AG04449 (cell line): ENCODE results near the gene PRDM16.

Experiments used
- CTCF ChIA-PET: fragments of 350-600 bp; formaldehyde crosslinking; extraction: SDS; loops from one replicate; lab custom pipeline; 2021; ENCODE audit warnings: antibody characterized with exemption; lab: Yijun Ruan, JAX
- POLR2A ChIA-PET: fragments of 400-600, 350-600 bp; formaldehyde crosslinking; extraction: SDS; loops from one replicate; lab custom pipeline; 2020; ENCODE audit warnings: antibody characterized with exemption, inconsistent platforms; lab: Yijun Ruan, JAX
- DNase-seq: peaks from one replicate; pipeline ENCODE4 v3.0.0-alpha.2; 2010; ENCODE audit warnings: low read depth, low spot score
- H3K4me3 ChIP-seq: 2 replicates; pipeline ENCODE4 v1.5.1; 2011; ENCODE audit warnings: low read depth, mild to moderate bottlenecking, control low read depth, low read length
- CTCF ChIP-seq: IDR thresholded peaks from one replicate; pipeline ENCODE4 v1.5.1; 2011; ENCODE audit warnings: mild to moderate bottlenecking, moderate library complexity, low read length, control low read depth, inconsistent platforms; ENCODE audit not compliant: insufficient read depth; ENCODE audit errors: missing control alignments

Gene PRDM16

GRCh38 chr1:3383679-3384078 lies 314.7 kb downstream of the PRDM16 start:
- POLR2A ChIA-PET, result no interaction called here
- CTCF ChIA-PET, result interaction anchor here (1.2 kb wide), 1 partner anchor 9 kb away, joined by 3 read pairs; no protein-coding TSS in a partner anchor
- H3K4me3 ChIP-seq, result no peak overlapping the region
- no peak for TF ChIP-seq CTCF
- DNase-seq, result no peak

DNA sequence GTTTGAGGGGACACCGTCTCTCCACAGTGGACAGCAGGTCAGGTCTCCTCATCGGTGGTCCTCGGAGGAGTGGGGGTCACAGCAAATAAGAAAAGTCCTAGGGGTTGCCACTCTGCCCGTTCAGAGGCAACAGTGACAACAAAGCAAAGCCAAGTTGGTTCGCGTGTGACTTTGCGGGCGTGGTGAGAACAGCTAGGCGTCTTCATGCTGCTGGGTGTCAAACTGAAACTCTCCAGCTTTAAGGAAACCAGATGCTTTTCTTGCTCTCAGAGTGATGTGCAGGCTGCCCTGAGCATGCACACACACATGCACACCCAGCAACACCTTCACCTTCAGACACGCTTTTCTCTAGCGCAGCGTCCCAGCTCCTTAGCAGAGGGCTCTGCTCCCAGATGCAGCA lies 315.4 kb downstream of the PRDM16 start:
- no peak for TF ChIP-seq CTCF
- POLR2A ChIA-PET, result no interaction called here
- CTCF ChIA-PET, result interaction anchor here (1.2 kb wide), 1 partner anchor 9 kb away, joined by 3 read pairs; no protein-coding TSS in a partner anchor
- H3K4me3 ChIP-seq, result no peak overlapping the region
- DNase-seq, result no peak

DNA sequence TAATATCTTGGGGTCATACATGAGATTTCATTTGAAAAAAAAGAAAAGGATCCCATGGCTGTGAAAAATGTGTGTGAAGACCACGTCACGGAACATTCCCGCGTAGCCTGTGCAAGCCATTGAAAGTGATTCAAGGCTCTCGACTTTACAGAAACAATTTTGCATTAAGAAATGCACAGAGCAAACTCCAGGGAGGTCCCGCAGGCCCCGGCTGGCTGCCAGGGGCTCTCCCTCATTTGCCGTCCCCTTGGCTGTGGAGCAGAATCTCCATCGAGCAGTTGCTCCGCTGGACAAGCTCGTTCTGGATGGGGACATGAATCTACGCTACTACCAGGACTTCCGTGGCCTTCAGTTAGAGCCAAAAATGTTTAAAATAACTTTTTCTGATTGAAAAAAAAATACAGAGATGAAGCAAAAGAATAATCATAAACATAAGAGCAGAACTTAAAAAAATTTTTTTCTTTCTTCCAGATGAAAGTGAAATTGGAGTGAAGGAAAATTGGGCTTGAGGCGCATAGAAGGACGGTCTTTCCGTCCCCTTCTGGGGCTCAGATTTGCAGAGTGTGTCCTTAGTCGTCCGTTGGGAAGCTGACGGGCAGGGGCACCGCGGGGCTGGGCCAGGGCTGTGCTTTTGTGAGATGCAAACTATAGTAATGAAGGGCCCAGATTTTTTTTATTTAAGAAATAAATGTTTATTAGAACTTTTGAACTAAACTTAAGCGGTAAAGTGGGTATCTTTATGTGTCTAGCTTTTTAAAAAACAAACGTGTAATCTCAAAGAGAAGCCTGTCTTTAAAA lies 317.4 kb downstream of the PRDM16 start:
- no peak for TF ChIP-seq CTCF
- ChIA-PET CTCF (interaction anchor here (0.8 kb wide), 1 partner anchor 986 kb away, joined by 3 read pairs; no protein-coding TSS in a partner anchor), POLR2A (no interaction called here)
- no peak for DNase-seq
- no peak overlapping the region for H3K4me3 ChIP-seq

DNA sequence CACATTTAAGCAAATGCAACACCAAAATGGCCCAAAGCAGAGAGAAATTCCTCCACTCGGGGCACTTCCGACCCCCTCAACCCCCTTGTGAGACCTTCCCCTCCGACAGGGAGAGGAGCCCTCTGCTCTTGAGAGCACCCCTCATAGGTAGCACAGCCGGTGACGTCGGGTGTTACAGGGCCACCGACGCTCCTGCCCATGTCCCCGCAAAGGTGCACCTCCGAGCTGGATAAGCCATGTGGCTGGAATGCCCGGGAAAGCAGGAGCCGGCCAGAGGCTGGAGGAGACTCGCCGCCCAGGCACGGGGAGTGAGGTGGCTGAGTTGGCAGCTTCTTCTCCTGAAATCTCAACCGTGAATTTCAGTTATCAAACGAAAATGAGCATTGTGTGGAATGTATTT lies 318.4 kb downstream of the PRDM16 start:
- no peak for DNase-seq
- no peak overlapping the region for H3K4me3 ChIP-seq
- POLR2A ChIA-PET, result no interaction called here
- no peak for TF ChIP-seq CTCF
- CTCF ChIA-PET, result no interaction called here

GRCh38 chr1:3389093-3389833 lies 320.3 kb downstream of the PRDM16 start:
- no peak overlapping the region for H3K4me3 ChIP-seq
- no peak for DNase-seq
- ChIA-PET POLR2A (no interaction called here), CTCF (no interaction called here)
- no peak for TF ChIP-seq CTCF

DNA sequence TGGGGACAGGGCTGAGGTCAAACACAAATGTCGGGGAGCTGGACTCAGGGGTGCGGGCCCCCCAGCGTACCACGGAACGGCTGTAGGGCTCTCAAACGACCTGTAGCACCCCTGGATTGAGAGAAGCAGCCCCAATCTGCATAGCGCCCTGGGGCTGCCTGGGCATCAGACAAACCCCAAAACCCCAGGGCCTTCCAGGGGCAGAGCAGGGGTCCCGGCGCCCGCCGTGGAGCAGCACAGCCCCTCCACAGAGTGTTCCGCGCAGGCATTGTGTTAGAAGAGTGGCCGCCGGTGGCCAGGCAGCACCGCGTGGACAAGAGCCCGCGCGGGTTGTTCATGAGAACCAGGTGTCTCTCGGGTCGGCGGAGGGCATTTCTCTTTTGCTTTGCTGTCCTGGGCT lies 321.3 kb downstream of the PRDM16 start:
- ChIA-PET POLR2A (no interaction called here), CTCF (no interaction called here)
- TF ChIP-seq CTCF, result no peak
- H3K4me3 ChIP-seq, result no peak overlapping the region
- no peak for DNase-seq
